Neural crest cell (in vitro differentiated cells): Measurements from ENCODE around the gene MYB. TPM values are rescaled to one million over a fixed set of nuclear protein-coding genes. Genes with fewer than 3 reads are reported as not detected.

Experiments used
- DNase-seq: peaks from one replicate; pipeline ENCODE4 v3.0.0; 2021; ENCODE audit warnings: low read depth, mixed read lengths, low spot score
- H3K27ac Mint-ChIP-seq: one replicate; pipeline ENCODE4 v1.8.0; 2021; ENCODE audit warnings: mild to moderate bottlenecking, mixed read lengths; ENCODE audit not compliant: unreplicated experiment
- H3K27me3 Mint-ChIP-seq: 2 replicates; pipeline ENCODE4 v1.8.0; 2021; ENCODE audit warnings: low read depth, mild to moderate bottlenecking, mixed read lengths
- H3K36me3 Mint-ChIP-seq: 2 replicates; pipeline ENCODE4 v1.8.0; 2021; ENCODE audit warnings: low read depth, mild to moderate bottlenecking, mixed read lengths
- H3K4me1 Mint-ChIP-seq: 2 replicates; pipeline ENCODE4 v1.8.0; 2021; ENCODE audit warnings: mixed read lengths
- H3K4me3 Mint-ChIP-seq: one replicate; pipeline ENCODE4 v1.8.0; 2021; ENCODE audit warnings: mild to moderate bottlenecking, mixed read lengths
- H3K9me3 Mint-ChIP-seq: 2 replicates; pipeline ENCODE4 v1.8.0; 2021; ENCODE audit warnings: mixed read lengths
- total RNA-seq: library from RNA; stranded (reverse); gene quantifications from 2 replicates; pipeline ENCODE4 v1.2.1, GENCODE V29; 2021
- TF ChIP-seq, protein P1 (sequence below): fragments of 200-600 bp; sonication (generic); conservative IDR thresholded peaks from 2 replicates; pipeline ENCODE4 v1.5.0; 2021; ENCODE audit warnings: antibody characterized with exemption, mild to moderate bottlenecking

The MYB gene
- total RNA-seq, 1 donor from 2014 or later, result 6.8 TPM

DNA sequence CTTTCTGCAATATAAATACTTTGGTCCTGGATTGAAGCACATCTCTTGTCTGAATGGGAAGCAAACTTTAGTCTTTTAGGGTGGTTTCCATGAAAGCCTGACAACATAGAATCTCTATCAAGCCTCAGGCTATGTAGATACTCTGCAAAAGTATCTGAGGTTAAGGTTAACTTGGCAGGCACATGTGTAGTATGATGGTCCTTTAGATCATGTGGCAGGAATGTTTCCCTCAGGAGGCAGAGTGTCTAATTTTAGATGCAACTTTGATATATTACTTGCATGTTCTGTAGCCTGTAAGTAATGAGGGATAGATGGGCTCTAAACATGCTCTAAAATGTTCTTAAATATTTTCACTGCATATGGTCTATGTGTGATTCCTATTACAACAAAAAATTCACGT, 8.2 kb downstream of the MYB start:
- no peak for DNase-seq
- H3K27ac Mint-ChIP-seq, result no peak overlapping the region
- no peak overlapping the region for H3K4me3 Mint-ChIP-seq
- H3K27me3 Mint-ChIP-seq, result peaks cover 16% of the 10 kb centered on the region
- H3K9me3 Mint-ChIP-seq, result no peaks in the 10 kb centered on the region
- H3K36me3 Mint-ChIP-seq, result peaks cover 30% of the 10 kb centered on the region
- no peaks in the 10 kb centered on the region for H3K4me1 Mint-ChIP-seq
- TF ChIP-seq, protein P1, sequence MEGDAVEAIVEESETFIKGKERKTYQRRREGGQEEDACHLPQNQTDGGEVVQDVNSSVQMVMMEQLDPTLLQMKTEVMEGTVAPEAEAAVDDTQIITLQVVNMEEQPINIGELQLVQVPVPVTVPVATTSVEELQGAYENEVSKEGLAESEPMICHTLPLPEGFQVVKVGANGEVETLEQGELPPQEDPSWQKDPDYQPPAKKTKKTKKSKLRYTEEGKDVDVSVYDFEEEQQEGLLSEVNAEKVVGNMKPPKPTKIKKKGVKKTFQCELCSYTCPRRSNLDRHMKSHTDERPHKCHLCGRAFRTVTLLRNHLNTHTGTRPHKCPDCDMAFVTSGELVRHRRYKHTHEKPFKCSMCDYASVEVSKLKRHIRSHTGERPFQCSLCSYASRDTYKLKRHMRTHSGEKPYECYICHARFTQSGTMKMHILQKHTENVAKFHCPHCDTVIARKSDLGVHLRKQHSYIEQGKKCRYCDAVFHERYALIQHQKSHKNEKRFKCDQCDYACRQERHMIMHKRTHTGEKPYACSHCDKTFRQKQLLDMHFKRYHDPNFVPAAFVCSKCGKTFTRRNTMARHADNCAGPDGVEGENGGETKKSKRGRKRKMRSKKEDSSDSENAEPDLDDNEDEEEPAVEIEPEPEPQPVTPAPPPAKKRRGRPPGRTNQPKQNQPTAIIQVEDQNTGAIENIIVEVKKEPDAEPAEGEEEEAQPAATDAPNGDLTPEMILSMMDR, result no peak

DNA sequence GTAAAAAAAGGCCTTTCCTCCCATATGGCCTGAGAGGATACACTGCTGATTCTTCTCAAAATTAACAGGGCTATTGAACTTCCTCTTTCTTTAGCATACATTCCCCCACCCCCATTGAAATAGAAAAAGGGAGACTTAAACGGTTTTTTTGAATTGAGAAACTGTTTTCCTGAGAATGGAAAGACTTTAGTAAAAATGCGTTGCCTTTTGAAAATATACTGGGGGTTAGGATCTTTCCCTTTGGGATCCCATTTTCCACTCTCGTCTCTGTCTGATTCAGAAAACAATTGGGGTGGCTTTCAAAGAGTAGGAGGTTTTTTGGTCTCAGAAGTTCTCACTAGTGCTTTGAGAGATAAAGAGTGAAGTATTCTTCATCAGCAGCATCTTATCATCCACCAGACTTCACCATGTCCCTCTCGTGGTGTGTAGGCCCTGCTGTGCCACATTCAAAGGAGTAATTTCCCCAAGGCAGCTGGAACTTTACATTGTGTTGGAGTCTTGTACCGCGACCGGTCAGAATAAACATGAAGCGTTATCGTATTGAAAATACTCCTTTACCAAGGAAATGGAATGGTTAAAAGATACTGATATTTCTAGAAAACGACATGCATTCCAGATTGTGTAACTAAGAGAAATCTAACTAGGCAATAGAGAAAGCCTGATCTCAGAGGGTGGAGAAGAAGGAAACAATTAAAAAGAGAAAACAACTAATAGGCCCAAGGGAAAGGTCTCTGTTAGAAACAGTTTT, 10.6 kb downstream of the MYB start:
- Mint-ChIP-seq H3K36me3 (peaks cover 31% of the 10 kb centered on the region), H3K4me1 (no peaks in the 10 kb centered on the region), H3K4me3 (no peak overlapping the region), H3K9me3 (no peaks in the 10 kb centered on the region), H3K27ac (no peak overlapping the region), H3K27me3 (no peaks in the 10 kb centered on the region)
- DNase-seq, result no peak
- TF ChIP-seq, protein P1, result no peak

DNA sequence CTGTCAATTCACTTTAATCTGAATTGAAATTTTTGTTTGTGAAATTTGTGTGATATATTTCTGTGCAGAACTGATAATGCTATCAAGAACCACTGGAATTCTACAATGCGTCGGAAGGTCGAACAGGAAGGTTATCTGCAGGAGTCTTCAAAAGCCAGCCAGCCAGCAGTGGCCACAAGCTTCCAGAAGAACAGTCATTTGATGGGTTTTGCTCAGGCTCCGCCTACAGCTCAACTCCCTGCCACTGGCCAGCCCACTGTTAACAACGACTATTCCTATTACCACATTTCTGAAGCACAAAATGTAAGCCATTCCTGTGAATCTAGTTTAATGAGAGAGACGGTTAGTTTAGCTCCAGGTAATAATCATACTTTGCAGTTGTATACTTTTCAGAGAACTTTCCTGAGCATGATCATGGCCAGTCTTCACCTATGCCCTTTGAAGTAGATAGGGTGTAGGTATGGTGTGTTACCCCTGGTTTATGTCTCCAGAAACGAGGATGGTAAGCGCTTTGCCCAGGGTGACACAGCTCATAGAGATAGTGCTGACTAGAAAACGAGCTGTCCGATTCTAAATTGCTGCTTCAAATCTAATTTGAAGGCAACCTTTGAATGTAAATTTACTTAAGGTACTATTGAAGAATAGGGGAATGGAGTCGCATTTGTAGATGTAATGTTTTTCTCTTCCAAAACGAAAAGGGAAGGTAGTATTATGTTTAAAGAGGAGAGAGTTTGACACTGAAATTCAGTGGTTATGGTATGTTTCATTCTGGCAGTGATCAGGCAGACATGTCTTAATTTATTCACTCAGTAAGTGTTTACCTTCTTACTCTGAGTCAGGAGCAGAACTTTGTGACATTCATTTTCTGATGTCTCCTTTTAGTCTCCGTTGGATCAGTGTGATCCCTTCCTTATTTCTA, 11.4 kb downstream of the MYB start:
- DNase-seq, result no peak
- Mint-ChIP-seq H3K9me3 (no peaks in the 10 kb centered on the region), H3K4me1 (no peaks in the 10 kb centered on the region), H3K36me3 (peaks cover 32% of the 10 kb centered on the region), H3K27me3 (no peaks in the 10 kb centered on the region), H3K4me3 (no peak overlapping the region), H3K27ac (no peak overlapping the region)
- TF ChIP-seq, protein P1, result no peak

DNA sequence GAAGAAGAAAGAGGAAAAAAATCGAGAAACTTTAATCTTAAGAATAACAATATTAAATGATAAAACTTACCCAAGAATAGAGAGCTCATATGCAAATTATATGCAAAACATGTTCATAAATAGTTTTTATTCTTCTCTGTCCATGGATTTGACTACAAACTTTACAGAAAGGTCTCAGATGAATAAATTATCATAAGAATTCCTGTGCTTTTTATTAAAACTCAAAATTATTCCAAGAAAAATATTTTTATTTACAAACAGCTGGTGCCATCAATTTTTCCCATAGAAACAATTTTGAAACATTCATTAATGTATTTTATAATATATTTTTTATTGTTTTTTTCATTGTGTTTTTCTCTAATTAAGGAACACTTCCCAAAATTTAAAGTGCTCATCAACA, 12.1 kb downstream of the MYB start:
- no peaks in the 10 kb centered on the region for H3K27me3 Mint-ChIP-seq
- no peaks in the 10 kb centered on the region for H3K9me3 Mint-ChIP-seq
- no peaks in the 10 kb centered on the region for H3K4me1 Mint-ChIP-seq
- H3K36me3 Mint-ChIP-seq, result peaks cover 32% of the 10 kb centered on the region
- no peak for DNase-seq
- H3K27ac Mint-ChIP-seq, result no peak overlapping the region
- TF ChIP-seq, protein P1, result no peak
- H3K4me3 Mint-ChIP-seq, result no peak overlapping the region

DNA sequence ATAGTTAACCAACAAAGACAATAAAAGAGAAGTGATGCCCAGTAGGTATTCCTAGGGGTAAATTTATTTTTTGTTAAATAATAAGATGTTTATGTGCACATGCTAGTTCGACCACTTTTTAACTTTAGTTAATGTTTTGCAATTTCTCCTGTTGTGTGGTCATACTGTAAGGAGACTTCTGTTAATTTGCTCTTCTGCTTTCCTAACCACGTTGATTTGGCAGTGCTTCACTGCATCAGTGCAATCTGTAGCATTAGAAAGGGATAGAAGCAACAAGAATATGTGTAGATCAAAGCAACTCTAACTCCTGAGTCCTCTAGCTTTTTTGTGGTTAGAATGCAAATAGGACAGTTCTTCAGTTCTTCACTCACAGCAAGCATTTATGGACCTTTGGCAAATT, 13.9 kb downstream of the MYB start:
- no peaks in the 10 kb centered on the region for H3K9me3 Mint-ChIP-seq
- H3K27me3 Mint-ChIP-seq, result no peaks in the 10 kb centered on the region
- H3K4me1 Mint-ChIP-seq, result no peaks in the 10 kb centered on the region
- H3K27ac Mint-ChIP-seq, result no peak overlapping the region
- no peak for DNase-seq
- H3K36me3 Mint-ChIP-seq, result peaks cover 22% of the 10 kb centered on the region
- H3K4me3 Mint-ChIP-seq, result no peak overlapping the region
- TF ChIP-seq, protein P1, result no peak
